Esophagus squamous epithelium (tissue), 4 donors: ENCODE data around the gene TIAM2.

ENCODE experiments used
- CTCF ChIP-seq, 6 experiments: fragments of 450-650 bp in 4 of 6; fragments of 200-600 bp in 2 of 6; sonication (generic) in 2 of 6; IDR thresholded peaks; one replicate each; pipeline ENCODE4 v1.5.1; 2016 to 2019; ENCODE audit warnings: antibody characterized with exemption in 6 of 6, mild to moderate bottlenecking in 4 of 6, moderate library complexity in 4 of 6
- POLR2A ChIP-seq, 4 donors: fragments of 450-650 bp; IDR thresholded peaks; one replicate each; pipeline ENCODE4 v1.6.1; 2017; ENCODE audit warnings: antibody characterized with exemption in 4 of 4, mild to moderate bottlenecking in 4 of 4, moderate library complexity in 3 of 4

GRCh38 chr6:155306958-155307357 is 311.8 kb downstream of the TIAM2 start:
- TF ChIP-seq POLR2A (IDR thresholded peaks at IDR 0.05): no peak
- TF ChIP-seq CTCF (IDR thresholded peaks at IDR 0.05): no peak
